Measurements from ENCODE around the gene CTPS1.

The CTPS1 gene

GRCh38 chr1:41013024-41013423, 33.5 kb downstream of the CTPS1 start:
- in situ Hi-C loops (cut with MboI; ENCODE audit: low pct_unique_long_range_greater_than_20kb, low sequenced_read_pairs, unreplicated experiment), result no loop called here
- no peak for DNase-seq (ENCODE audit: low spot score)
- no peak for TF ChIP-seq CTCF (IDR thresholded peaks at IDR 0.05; ENCODE audit: extremely low read depth, insufficient read depth, missing control alignments)

- TF ChIP-seq CTCF (IDR thresholded peaks at IDR 0.05; ENCODE audit: extremely low read depth, insufficient read depth, missing control alignments), result no peak
- no peak for DNase-seq (ENCODE audit: low spot score)
- in situ Hi-C loops (cut with MboI; ENCODE audit: low pct_unique_long_range_greater_than_20kb, low sequenced_read_pairs, unreplicated experiment), result no loop called here
Measured at GRCh38 chr1:41013796-41014195, 34.3 kb downstream of the CTPS1 start.

GRCh38 chr1:41014871-41015270, 35.4 kb downstream of the CTPS1 start:
- no peak for DNase-seq (ENCODE audit: low spot score)
- no peak for TF ChIP-seq CTCF (IDR thresholded peaks at IDR 0.05; ENCODE audit: extremely low read depth, insufficient read depth, missing control alignments)
- in situ Hi-C loops (cut with MboI; ENCODE audit: low pct_unique_long_range_greater_than_20kb, low sequenced_read_pairs, unreplicated experiment), result no loop called here

GRCh38 chr1:41015281-41015896, 35.9 kb downstream of the CTPS1 start:
- no peak for DNase-seq (ENCODE audit: low spot score)
- in situ Hi-C loops (cut with MboI; ENCODE audit: low pct_unique_long_range_greater_than_20kb, low sequenced_read_pairs, unreplicated experiment), result no loop called here
- no peak for TF ChIP-seq CTCF (IDR thresholded peaks at IDR 0.05; ENCODE audit: extremely low read depth, insufficient read depth, missing control alignments)

- in situ Hi-C loops (cut with MboI; ENCODE audit: low pct_unique_long_range_greater_than_20kb, low sequenced_read_pairs, unreplicated experiment), result no loop called here
- no peak for TF ChIP-seq CTCF (IDR thresholded peaks at IDR 0.05; ENCODE audit: extremely low read depth, insufficient read depth, missing control alignments)
- DNase-seq (ENCODE audit: low spot score), result no peak
Measured at GRCh38 chr1:41015897-41016470, 36.5 kb downstream of the CTPS1 start.

GRCh38 chr1:41017141-41018017, 37.9 kb downstream of the CTPS1 start:
- DNase-seq (ENCODE audit: low spot score), result no peak
- TF ChIP-seq CTCF (IDR thresholded peaks at IDR 0.05; ENCODE audit: extremely low read depth, insufficient read depth, missing control alignments), result no peak
- in situ Hi-C loops (cut with MboI; ENCODE audit: low pct_unique_long_range_greater_than_20kb, low sequenced_read_pairs, unreplicated experiment), result no loop called here

Data from GM13977 (cell line).